ENCODE measurements around the gene USP37.

Gene USP37

DNA sequence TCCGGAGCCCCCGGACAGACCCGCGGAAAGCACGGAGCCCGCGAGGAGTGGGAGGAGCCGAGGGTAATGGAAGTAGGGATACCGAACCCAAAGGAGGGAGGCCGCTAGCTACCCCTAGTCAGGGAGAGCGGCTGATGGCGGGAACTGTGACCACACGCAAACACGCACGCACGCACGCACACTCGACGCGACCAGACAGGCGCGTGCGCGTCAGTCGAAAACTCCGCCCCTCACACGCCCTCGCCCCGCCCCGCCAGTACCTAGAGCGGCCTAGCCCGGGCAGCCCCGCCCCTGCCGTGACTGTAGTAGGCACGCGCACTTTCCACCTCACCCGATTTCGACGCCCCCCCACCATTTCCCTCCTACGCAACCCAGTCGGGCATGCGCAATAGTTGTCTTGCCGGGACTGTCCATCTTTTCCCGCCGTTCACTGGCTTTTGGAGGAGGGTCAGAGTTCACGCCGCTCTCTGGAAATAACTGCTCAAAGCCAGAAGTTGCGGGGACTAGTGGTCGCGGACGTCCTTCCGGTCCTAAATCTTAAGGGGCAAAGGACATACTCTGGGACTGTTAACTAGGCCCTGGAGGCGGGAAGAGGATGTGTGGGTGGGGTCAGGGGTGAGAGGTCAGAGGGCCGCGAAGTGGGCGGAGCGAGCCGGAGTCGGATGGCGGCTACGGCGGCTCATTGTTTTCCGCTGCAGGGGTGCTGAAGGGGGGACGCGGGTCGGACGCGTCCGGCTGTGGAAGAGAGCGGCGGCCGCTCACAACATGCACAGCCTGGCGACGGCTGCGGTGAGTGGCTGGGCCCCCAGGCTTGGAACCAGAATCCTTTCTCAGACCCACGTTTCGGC, at the start of gene USP37, which contains the start of gene CNOT9:
TSS of gene USP37 (minus strand) at position 162 of the 848 bp plus-strand sequence. CDS start 9,698 bp downstream, outside the sequence.
TSS of gene CNOT9 (plus strand) at position 650 of the 848 bp plus-strand sequence. CDS start at position 766, 116 bp downstream.
- H3K4me1 ChIP-seq (ENCODE audit: low read length), result peaks cover 29% of the 10 kb centered on the region
- H3K79me2 ChIP-seq (ENCODE audit: low read length), result peaks cover 93% of the 10 kb centered on the region
- peak within 1 kb of the TSS; percentile 94 for H3K4me2 ChIP-seq (ENCODE audit: low read length)
- peak within 1 kb of the TSS; percentile 97 for H3K9ac ChIP-seq (ENCODE audit: low read length)
- peak within 1 kb of the TSS; percentile 86 for H2AFZ ChIP-seq (ENCODE audit: low read depth, low read length)
- H4K20me1 ChIP-seq (ENCODE audit: insufficient read depth, low read length), result peaks cover 28% of the 10 kb centered on the region
- H3K4me3 ChIP-seq (ENCODE audit: low read length), result peak within 1 kb of the TSS; percentile 100
- H3K9me3 ChIP-seq (ENCODE audit: insufficient read depth, low read length), result no peaks in the 10 kb centered on the region
- TF ChIP-seq, protein P1, sequence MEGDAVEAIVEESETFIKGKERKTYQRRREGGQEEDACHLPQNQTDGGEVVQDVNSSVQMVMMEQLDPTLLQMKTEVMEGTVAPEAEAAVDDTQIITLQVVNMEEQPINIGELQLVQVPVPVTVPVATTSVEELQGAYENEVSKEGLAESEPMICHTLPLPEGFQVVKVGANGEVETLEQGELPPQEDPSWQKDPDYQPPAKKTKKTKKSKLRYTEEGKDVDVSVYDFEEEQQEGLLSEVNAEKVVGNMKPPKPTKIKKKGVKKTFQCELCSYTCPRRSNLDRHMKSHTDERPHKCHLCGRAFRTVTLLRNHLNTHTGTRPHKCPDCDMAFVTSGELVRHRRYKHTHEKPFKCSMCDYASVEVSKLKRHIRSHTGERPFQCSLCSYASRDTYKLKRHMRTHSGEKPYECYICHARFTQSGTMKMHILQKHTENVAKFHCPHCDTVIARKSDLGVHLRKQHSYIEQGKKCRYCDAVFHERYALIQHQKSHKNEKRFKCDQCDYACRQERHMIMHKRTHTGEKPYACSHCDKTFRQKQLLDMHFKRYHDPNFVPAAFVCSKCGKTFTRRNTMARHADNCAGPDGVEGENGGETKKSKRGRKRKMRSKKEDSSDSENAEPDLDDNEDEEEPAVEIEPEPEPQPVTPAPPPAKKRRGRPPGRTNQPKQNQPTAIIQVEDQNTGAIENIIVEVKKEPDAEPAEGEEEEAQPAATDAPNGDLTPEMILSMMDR (IDR thresholded peaks at IDR 0.05; ENCODE audit: low read depth, low read length), result no peak
- TF ChIP-seq EZH2phosphoT487 (IDR thresholded peaks at IDR 0.05; ENCODE audit: low read depth), result no peak
- H3K27ac ChIP-seq (ENCODE audit: low read length), result peak within 1 kb of the TSS; percentile 91
- no peaks in the 10 kb centered on the region for H3K27me3 ChIP-seq (ENCODE audit: low read depth, low read length)
- H3K36me3 ChIP-seq (replicated peaks; ENCODE audit: low read depth, low read length), result peaks cover 24% of the 10 kb centered on the region

DNA sequence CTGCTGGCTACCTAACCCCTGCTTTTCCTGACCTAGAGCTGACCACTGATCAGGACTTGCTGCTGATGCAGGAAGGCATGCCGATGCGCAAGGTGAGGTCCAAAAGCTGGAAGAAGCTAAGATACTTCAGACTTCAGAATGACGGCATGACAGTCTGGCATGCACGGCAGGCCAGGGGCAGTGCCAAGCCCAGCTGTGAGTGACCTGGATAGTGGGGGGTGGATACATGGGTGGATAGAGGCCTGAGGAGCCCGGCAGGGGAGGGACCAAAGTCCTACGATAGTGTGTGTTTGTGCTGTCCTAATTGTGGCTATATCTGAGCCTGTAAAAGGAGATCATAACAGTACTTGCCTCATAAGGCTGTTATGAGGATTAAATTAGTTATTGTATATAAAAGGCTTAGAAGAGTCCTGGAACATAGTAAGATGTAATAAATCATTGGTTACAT, 47.7 kb upstream of the USP37 start:
- H3K4me3 ChIP-seq (ENCODE audit: low read length), result no peak overlapping the region
- no peak overlapping the region for H3K9ac ChIP-seq (ENCODE audit: low read length)
- no peaks in the 10 kb centered on the region for H3K79me2 ChIP-seq (ENCODE audit: low read length)
- no peaks in the 10 kb centered on the region for H3K9me3 ChIP-seq (ENCODE audit: insufficient read depth, low read length)
- no peak overlapping the region for H3K27ac ChIP-seq (ENCODE audit: low read length)
- no peaks in the 10 kb centered on the region for H4K20me1 ChIP-seq (ENCODE audit: insufficient read depth, low read length)
- no peaks in the 10 kb centered on the region for H3K27me3 ChIP-seq (ENCODE audit: low read depth, low read length)
- TF ChIP-seq, protein P1 (IDR thresholded peaks at IDR 0.05; ENCODE audit: low read depth, low read length), result no peak
- no peak for TF ChIP-seq EZH2phosphoT487 (IDR thresholded peaks at IDR 0.05; ENCODE audit: low read depth)
- H3K4me1 ChIP-seq (ENCODE audit: low read length), result no peaks in the 10 kb centered on the region
- H3K4me2 ChIP-seq (ENCODE audit: low read length), result no peak overlapping the region
- no peak overlapping the region for H2AFZ ChIP-seq (ENCODE audit: low read depth, low read length)
- H3K36me3 ChIP-seq (replicated peaks; ENCODE audit: low read depth, low read length), result no peaks in the 10 kb centered on the region

DNA sequence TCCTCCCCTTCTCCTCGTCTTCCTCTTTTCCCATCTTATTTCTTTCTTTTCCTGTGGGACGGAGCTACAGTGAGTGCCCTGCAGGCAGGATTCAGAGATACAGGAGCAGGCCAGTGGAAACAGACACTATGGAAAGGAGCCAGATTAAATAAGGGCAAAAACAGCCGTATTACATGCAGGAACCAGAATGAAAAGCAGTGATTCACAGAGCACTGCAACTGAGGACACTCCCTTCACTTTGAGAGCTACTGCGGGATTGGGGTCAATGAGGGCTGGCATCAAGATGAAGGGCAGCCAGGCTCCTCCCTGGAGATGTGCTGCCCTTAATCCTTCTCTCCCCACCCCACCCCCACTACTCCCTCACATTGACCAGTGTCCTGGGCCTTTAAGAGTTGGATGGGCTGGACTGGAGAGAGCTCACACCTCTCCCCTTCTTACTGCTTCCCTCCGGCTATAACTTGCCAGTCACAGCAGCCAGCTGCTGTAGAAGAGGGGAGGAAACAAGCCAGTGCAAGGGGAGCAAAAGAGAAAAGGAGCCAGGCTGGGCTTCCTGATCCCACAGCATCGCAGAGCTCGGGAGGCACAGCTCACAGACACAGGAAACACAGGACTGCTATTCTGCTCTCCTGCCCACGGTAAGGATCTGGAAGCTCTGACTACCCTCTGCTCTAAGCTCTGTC, 39.4 kb upstream of the USP37 start, which contains the start of gene PLCD4:
TSS of gene PLCD4 (plus strand) at position 464 of the 680 bp plus-strand sequence. CDS start 7,841 bp downstream, outside the sequence.
- no peak for TF ChIP-seq EZH2phosphoT487 (IDR thresholded peaks at IDR 0.05; ENCODE audit: low read depth)
- TF ChIP-seq, protein P1 (IDR thresholded peaks at IDR 0.05; ENCODE audit: low read depth, low read length), result no peak
- H2AFZ ChIP-seq (ENCODE audit: low read depth, low read length), result no peak within 1 kb of the TSS
- no peak within 1 kb of the TSS for H3K4me3 ChIP-seq (ENCODE audit: low read length)
- no peak within 1 kb of the TSS for H3K4me2 ChIP-seq (ENCODE audit: low read length)
- no peaks in the 10 kb centered on the region for H3K79me2 ChIP-seq (ENCODE audit: low read length)
- no peaks in the 10 kb centered on the region for H4K20me1 ChIP-seq (ENCODE audit: insufficient read depth, low read length)
- H3K27ac ChIP-seq (ENCODE audit: low read length), result no peak within 1 kb of the TSS
- H3K36me3 ChIP-seq (replicated peaks; ENCODE audit: low read depth, low read length), result no peaks in the 10 kb centered on the region
- H3K9me3 ChIP-seq (ENCODE audit: insufficient read depth, low read length), result no peaks in the 10 kb centered on the region
- no peaks in the 10 kb centered on the region for H3K4me1 ChIP-seq (ENCODE audit: low read length)
- no peak within 1 kb of the TSS for H3K9ac ChIP-seq (ENCODE audit: low read length)
- peaks cover 14% of the 10 kb centered on the region; the same call in 1 of the 2 replicates for H3K27me3 ChIP-seq (ENCODE audit: low read depth, low read length)

DNA sequence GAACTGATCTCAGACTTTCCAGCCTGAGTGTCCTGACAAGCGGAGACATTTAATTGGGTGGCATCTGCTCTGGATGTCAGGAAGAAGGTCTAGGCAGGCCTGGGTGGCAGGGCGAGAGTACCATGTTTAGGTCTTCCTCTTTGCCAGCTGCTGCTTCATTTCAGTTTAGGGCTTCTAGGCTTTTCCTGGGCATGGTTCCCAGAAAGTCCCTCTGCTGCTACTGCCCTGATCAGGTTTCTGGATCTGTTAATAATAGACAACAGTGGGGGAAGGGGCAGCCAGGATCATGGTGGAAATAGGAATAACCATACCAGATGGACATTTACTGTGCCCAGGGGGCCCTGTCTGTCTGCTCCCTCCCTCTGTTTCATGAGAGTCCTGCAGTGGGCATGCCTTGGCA, 37.3 kb upstream of the USP37 start:
- H3K36me3 ChIP-seq (replicated peaks; ENCODE audit: low read depth, low read length), result no peaks in the 10 kb centered on the region
- no peak overlapping the region for H3K9ac ChIP-seq (ENCODE audit: low read length)
- no peaks in the 10 kb centered on the region for H3K79me2 ChIP-seq (ENCODE audit: low read length)
- H4K20me1 ChIP-seq (ENCODE audit: insufficient read depth, low read length), result no peaks in the 10 kb centered on the region
- H2AFZ ChIP-seq (ENCODE audit: low read depth, low read length), result no peak overlapping the region
- H3K27me3 ChIP-seq (ENCODE audit: low read depth, low read length), result peaks cover 14% of the 10 kb centered on the region; the same call in 1 of the 2 replicates
- H3K9me3 ChIP-seq (ENCODE audit: insufficient read depth, low read length), result no peaks in the 10 kb centered on the region
- TF ChIP-seq, protein P1 (IDR thresholded peaks at IDR 0.05; ENCODE audit: low read depth, low read length), result no peak
- TF ChIP-seq EZH2phosphoT487 (IDR thresholded peaks at IDR 0.05; ENCODE audit: low read depth), result no peak
- peaks cover 2% of the 10 kb centered on the region; the same call in 1 of the 2 replicates for H3K4me1 ChIP-seq (ENCODE audit: low read length)
- H3K4me3 ChIP-seq (ENCODE audit: low read length), result no peak overlapping the region
- H3K27ac ChIP-seq (ENCODE audit: low read length), result no peak overlapping the region
- no peak overlapping the region for H3K4me2 ChIP-seq (ENCODE audit: low read length)
